ENCODE data around the gene WDR3. TPM values are rescaled to one million over a fixed set of nuclear protein-coding genes. Genes with fewer than 3 reads are reported as not detected.

Gene WDR3
- total RNA-seq, 1 experiment from 2014 or later, result 61.4 TPM

- H3K4me1 Mint-ChIP-seq, result peaks cover 0 to 7% of the 10 kb centered on the region in 2 experiments; a peak in 2 of 4 replicates
These were observed 10.2 kb upstream of the WDR3 start for GRCh38 chr1:117919376-117919775.

More at GRCh38 chr1:117919376-117919775, 10.2 kb upstream of the WDR3 start:
- no peak overlapping the region for H3K56ac ChIP-seq (ENCODE audit: insufficient read length, low read depth, low read length)
- H2BK12ac ChIP-seq (ENCODE audit: insufficient read length, low read depth, low read length), result no peak overlapping the region
- no peaks in the 10 kb centered on the region for H3K23me2 ChIP-seq (ENCODE audit: insufficient read length, low read depth, low read length, poor library complexity, severe bottlenecking)
- H3K9me3 ChIP-seq (ENCODE audit: control insufficient read depth, low read depth, low read length), result no peaks in the 10 kb centered on the region
- DNase-seq, result no peak
- no peak overlapping the region for H4K5ac ChIP-seq (ENCODE audit: insufficient read length, low read depth, low read length)
- Mint-ChIP-seq H3K27ac (no peak overlapping the region), H3K4me3 (no peak overlapping the region), H3K36me3 (ENCODE audit: insufficient read depth in 1 of 3, low read depth in 3 of 3) (peaks cover 33 to 51% (median 47%) of the 10 kb centered on the region in 3 experiments; a peak in 6 of 7 replicates), H3K9me3 (peaks cover 12 to 17% of the 10 kb centered on the region in 2 experiments; a peak in 4 of 5 replicates), H3K27me3 (ENCODE audit: low read depth) (no peaks in the 10 kb centered on the region)
- no peak for TF ChIP-seq CTCF (conservative IDR thresholded peaks at IDR 0.05)
- H3K4me1 ChIP-seq (ENCODE audit: insufficient read depth, low read length), result no peaks in the 10 kb centered on the region
- H3K14ac ChIP-seq (ENCODE audit: insufficient read depth, low read length), result no peak overlapping the region
- H4K20me1 ChIP-seq (ENCODE audit: control insufficient read depth, insufficient read depth, insufficient read length), result no peaks in the 10 kb centered on the region
- H3K79me2 ChIP-seq (ENCODE audit: insufficient read depth, low read length), result no peaks in the 10 kb centered on the region; the same call in 1 of the 2 replicates
- no peaks in the 10 kb centered on the region for H3K27me3 ChIP-seq (ENCODE audit: insufficient read depth, low read length)
- no peak overlapping the region for H4K8ac ChIP-seq (replicated peaks; ENCODE audit: insufficient read length, low read depth, low read length)
- no peak overlapping the region for H2BK15ac ChIP-seq (ENCODE audit: low read depth, low read length)
- H3K4me2 ChIP-seq (ENCODE audit: insufficient read depth, insufficient read length, low read length), result no peak overlapping the region
- H2AFZ ChIP-seq (ENCODE audit: low read length), result no peak overlapping the region
- no peak overlapping the region for H3K4ac ChIP-seq (ENCODE audit: low read depth, low read length)
- no peak overlapping the region for H2AK5ac ChIP-seq (ENCODE audit: insufficient read length, low read length)
- H3K79me1 ChIP-seq (ENCODE audit: insufficient read depth, low read depth, low read length, poor library complexity, severe bottlenecking), result no peaks in the 10 kb centered on the region
- H2BK120ac ChIP-seq (ENCODE audit: low read depth, low read length, poor library complexity, severe bottlenecking), result no peak overlapping the region
- H3K23ac ChIP-seq (ENCODE audit: insufficient read length, low read depth, low read length), result no peak overlapping the region
- H2BK5ac ChIP-seq (ENCODE audit: insufficient read length, low read length), result no peak overlapping the region
- H3K18ac ChIP-seq (ENCODE audit: insufficient read length, low read depth, low read length), result no peak overlapping the region
- H3T11ph ChIP-seq (ENCODE audit: low read length), result no peak overlapping the region
- H4K91ac ChIP-seq (ENCODE audit: insufficient read length, low read depth, low read length), result no peak overlapping the region
- H3K27ac ChIP-seq (ENCODE audit: insufficient read length, low read depth, low read length), result no peak overlapping the region
- no peak overlapping the region for H2BK20ac ChIP-seq (ENCODE audit: low read depth, low read length, poor library complexity, severe bottlenecking)
- no peak overlapping the region for H3K9ac ChIP-seq (ENCODE audit: extremely low read depth, insufficient read length, low read length)
